CD4-positive, CD25-positive, alpha-beta regulatory T cell (primary cell): Measurements from ENCODE around the gene HEXB. TPM values are rescaled to one million over a fixed set of nuclear protein-coding genes. Genes with fewer than 3 reads are reported as not detected.
A peak's percentile ranks its signal among the peaks of the same experiment; 100 is the strongest.

Experiments used
- ATAC-seq, 2 donors: fragments of 150-1000 bp; cut with Tn5 transposase; one replicate each; pipeline ENCODE4 v1.10.0; 2021; ENCODE audit warnings: low read depth in 2 of 2, moderate number of reproducible peaks in 2 of 2, moderate library complexity in 1 of 2
- DNase-seq, 3 donors: peaks; one replicate each; pipeline versions ENCODE4 v3.0.0 to v3.0.0-alpha.2; 2012 to 2022; ENCODE audit warnings: mixed read lengths in 1 of 3
- H3K27ac ChIP-seq: one replicate; pipeline ENCODE4 v1.7.0; 2013; ENCODE audit warnings: mild to moderate bottlenecking, low read length; ENCODE audit not compliant: insufficient read depth, poor library complexity, severe bottlenecking
- H3K27me3 ChIP-seq: one replicate; pipeline ENCODE4 v1.7.0; 2013; ENCODE audit warnings: low read length; ENCODE audit not compliant: control insufficient read depth, insufficient read depth
- H3K36me3 ChIP-seq: one replicate; pipeline ENCODE4 v1.7.0; 2013; ENCODE audit warnings: mild to moderate bottlenecking, low read length, moderate library complexity; ENCODE audit not compliant: control insufficient read depth, insufficient read depth
- H3K4me1 ChIP-seq: 2 replicates; pipeline ENCODE4 v1.7.0; 2013; ENCODE audit warnings: mild to moderate bottlenecking, low read length; ENCODE audit not compliant: insufficient read depth, control insufficient read depth, poor library complexity, severe bottlenecking
- H3K4me3 ChIP-seq: one replicate; pipeline ENCODE4 v1.7.0; 2013; ENCODE audit warnings: low read depth, mild to moderate bottlenecking, low read length, moderate library complexity
- H3K9me3 ChIP-seq, 2 experiments: 1 replicate in 1 of 2; 2 replicates in 1 of 2; pipeline ENCODE4 v1.7.0; 2013; ENCODE audit warnings: low read length in 2 of 2, mild to moderate bottlenecking in 1 of 2, moderate library complexity in 1 of 2; ENCODE audit not compliant: control insufficient read depth in 2 of 2
- H3K27ac Mint-ChIP-seq, 3 donors: one replicate each; pipeline ENCODE4 v1.8.0; 2020 to 2022; ENCODE audit warnings: mild to moderate bottlenecking in 3 of 3, mixed read lengths in 3 of 3, moderate library complexity in 2 of 3
- H3K27me3 Mint-ChIP-seq: one replicate; pipeline ENCODE4 v1.8.0; 2022; ENCODE audit warnings: mild to moderate bottlenecking, mixed read lengths
- H3K36me3 Mint-ChIP-seq: one replicate; pipeline ENCODE4 v1.8.0; 2020; ENCODE audit warnings: mixed read lengths
- H3K4me1 Mint-ChIP-seq, 4 donors: one replicate each; pipeline ENCODE4 v1.8.0; 2020 to 2022; ENCODE audit warnings: mixed read lengths in 4 of 4, mild to moderate bottlenecking in 1 of 4
- H3K4me3 Mint-ChIP-seq, 4 donors: one replicate each; pipeline ENCODE4 v1.8.0; 2020 to 2022; ENCODE audit warnings: mild to moderate bottlenecking in 4 of 4, mixed read lengths in 4 of 4, moderate library complexity in 3 of 4
- H3K9me3 Mint-ChIP-seq, 7 donors: one replicate each; pipeline ENCODE4 v1.8.0; 2020 to 2022; ENCODE audit warnings: mixed read lengths in 7 of 7, mild to moderate bottlenecking in 3 of 7, moderate library complexity in 2 of 7
- polyA plus RNA-seq, 4 donors: library from polyadenylated mRNA; unstranded; fragments of 300-500 nt; fragmentation: Illumina TruSeq; gene quantifications; one replicate each; pipeline ENCODE4 v1.2.3, GENCODE V29; 2021
- total RNA-seq: library from RNA; stranded (reverse); gene quantifications from one replicate; pipeline ENCODE4 v1.2.3, GENCODE V29; 2022

The HEXB gene
- total and polyA plus RNA-seq, 5 donors from 2014 or later = 41.9 to 128 (median 114) TPM

- peaks cover 31% of the 10 kb centered on the region for H3K27me3 Mint-ChIP-seq
- H3K4me1 Mint-ChIP-seq = no peaks in the 10 kb centered on the region
- no peaks in the 10 kb centered on the region for H3K9me3 Mint-ChIP-seq
- no peak overlapping the region for H3K4me3 ChIP-seq
- no peak overlapping the region for H3K4me3 Mint-ChIP-seq
- H3K4me1 ChIP-seq = no peaks in the 10 kb centered on the region
- H3K27ac Mint-ChIP-seq = no peak overlapping the region
- no peaks in the 10 kb centered on the region for H3K36me3 ChIP-seq
- peaks cover 3% of the 10 kb centered on the region for H3K27me3 ChIP-seq
- H3K9me3 ChIP-seq = no peaks in the 10 kb centered on the region
- ATAC-seq (no peak), DNase-seq (no peak)
- no peak overlapping the region for H3K27ac ChIP-seq
- H3K36me3 Mint-ChIP-seq = no peaks in the 10 kb centered on the region
Measured at GRCh38 chr5:74651710-74652109, 33.3 kb upstream of the HEXB start.

DNA sequence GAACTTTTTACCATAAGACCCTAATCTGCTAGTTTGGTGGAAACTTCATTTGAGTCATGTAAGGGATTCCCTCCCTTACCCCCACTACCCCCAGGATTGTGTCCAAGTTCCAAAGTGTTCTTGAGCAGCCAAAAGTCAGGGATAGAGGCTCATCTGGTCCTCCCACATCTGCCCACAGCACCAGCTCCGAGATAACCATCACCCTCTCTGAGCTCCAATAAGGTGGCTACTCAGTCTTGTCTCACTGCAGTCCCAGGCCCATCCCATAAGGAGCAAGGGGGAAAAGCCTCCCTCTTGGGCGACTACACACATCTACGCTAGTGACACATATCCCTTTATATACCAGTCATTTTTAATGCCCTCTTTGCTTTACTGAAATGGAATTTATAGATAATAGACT, 32.5 kb upstream of the HEXB start:
- no peak overlapping the region for H3K4me3 Mint-ChIP-seq
- H3K36me3 ChIP-seq = no peaks in the 10 kb centered on the region
- no peaks in the 10 kb centered on the region for H3K4me1 ChIP-seq
- DNase-seq (no peak), ATAC-seq (no peak)
- peaks cover 33% of the 10 kb centered on the region for H3K27me3 Mint-ChIP-seq
- no peak overlapping the region for H3K27ac ChIP-seq
- no peaks in the 10 kb centered on the region for H3K36me3 Mint-ChIP-seq
- no peak overlapping the region for H3K4me3 ChIP-seq
- H3K9me3 Mint-ChIP-seq = no peaks in the 10 kb centered on the region
- no peaks in the 10 kb centered on the region for H3K4me1 Mint-ChIP-seq
- no peak overlapping the region for H3K27ac Mint-ChIP-seq
- peaks cover 3% of the 10 kb centered on the region for H3K27me3 ChIP-seq
- no peaks in the 10 kb centered on the region for H3K9me3 ChIP-seq

DNA sequence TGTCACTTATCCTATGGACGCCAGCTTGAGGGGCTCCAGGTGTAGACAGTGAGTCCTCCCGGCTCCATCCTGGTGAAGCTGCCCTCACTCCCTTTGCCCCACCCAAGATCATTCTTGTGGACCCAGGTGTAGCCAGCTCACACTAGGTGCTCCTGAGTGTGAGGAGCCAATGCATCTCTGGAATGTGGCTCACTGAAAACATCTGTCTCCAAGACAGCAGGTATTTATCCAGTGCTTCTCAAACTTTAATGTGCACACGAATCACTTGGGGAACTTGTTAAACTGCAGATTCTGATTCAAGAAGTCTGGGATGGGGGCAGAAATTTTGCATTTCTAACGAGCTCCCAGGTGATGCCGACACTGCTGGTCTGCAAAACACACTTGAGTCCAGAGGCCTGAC, 31.0 kb upstream of the HEXB start:
- peaks cover 6% of the 10 kb centered on the region for H3K27me3 ChIP-seq
- no peak overlapping the region for H3K4me3 ChIP-seq
- DNase-seq = no peak
- no peaks in the 10 kb centered on the region for H3K4me1 ChIP-seq
- Mint-ChIP-seq H3K27me3 (peaks cover 28% of the 10 kb centered on the region), H3K4me1 (no peaks in the 10 kb centered on the region), H3K27ac (no peak overlapping the region), H3K36me3 (no peaks in the 10 kb centered on the region), H3K9me3 (no peaks in the 10 kb centered on the region), H3K4me3 (no peak overlapping the region)
- no peak for ATAC-seq
- no peaks in the 10 kb centered on the region for H3K36me3 ChIP-seq
- no peak overlapping the region for H3K27ac ChIP-seq
- H3K9me3 ChIP-seq = peaks cover 0 to 2% of the 10 kb centered on the region in 2 experiments

DNA sequence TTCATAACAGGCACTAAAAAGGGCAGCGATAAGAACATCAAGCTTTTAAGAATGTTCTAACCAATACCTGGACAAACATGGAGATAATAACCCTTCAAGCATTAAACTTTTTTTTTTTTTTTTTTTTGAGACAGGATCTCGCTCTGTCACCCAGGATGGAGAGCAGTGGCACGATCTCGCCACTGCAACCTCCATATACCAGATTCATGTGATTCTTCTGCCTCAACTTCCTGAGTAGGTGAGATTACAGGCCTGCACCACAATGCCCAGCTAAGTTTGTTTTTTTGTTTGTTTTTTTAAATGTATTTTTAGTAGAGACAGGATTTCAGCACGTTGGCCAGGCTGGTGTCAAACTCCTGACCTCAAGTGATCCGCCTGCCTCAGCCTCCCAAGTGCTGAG, 29.8 kb upstream of the HEXB start:
- H3K9me3 ChIP-seq = peaks cover 0 to 2% of the 10 kb centered on the region in 2 experiments
- no peak overlapping the region for H3K27ac ChIP-seq
- DNase-seq (no peak), ATAC-seq (no peak)
- H3K4me1 ChIP-seq = no peaks in the 10 kb centered on the region
- Mint-ChIP-seq H3K4me1 (no peaks in the 10 kb centered on the region), H3K27me3 (peaks cover 36% of the 10 kb centered on the region), H3K36me3 (no peaks in the 10 kb centered on the region), H3K9me3 (no peaks in the 10 kb centered on the region), H3K27ac (no peak overlapping the region), H3K4me3 (no peak overlapping the region)
- H3K27me3 ChIP-seq = peaks cover 6% of the 10 kb centered on the region
- H3K4me3 ChIP-seq = no peak overlapping the region
- H3K36me3 ChIP-seq = no peaks in the 10 kb centered on the region

GRCh38 chr5:74655716-74656115, 29.3 kb upstream of the HEXB start:
- no peak for ATAC-seq
- no peaks in the 10 kb centered on the region for H3K4me1 Mint-ChIP-seq
- Histone ChIP-seq H3K9me3 (peaks cover 0 to 2% of the 10 kb centered on the region in 2 experiments), H3K27me3 (peaks cover 8% of the 10 kb centered on the region), H3K36me3 (no peaks in the 10 kb centered on the region), H3K4me3 (no peak overlapping the region), H3K4me1 (no peaks in the 10 kb centered on the region), H3K27ac (no peak overlapping the region)
- H3K4me3 Mint-ChIP-seq = no peak overlapping the region
- no peaks in the 10 kb centered on the region for H3K36me3 Mint-ChIP-seq
- peaks cover 36% of the 10 kb centered on the region for H3K27me3 Mint-ChIP-seq
- H3K9me3 Mint-ChIP-seq = no peaks in the 10 kb centered on the region
- no peak for DNase-seq
- no peak overlapping the region for H3K27ac Mint-ChIP-seq

- no peak for DNase-seq
- Histone ChIP-seq H3K9me3 (peaks cover 0 to 2% of the 10 kb centered on the region in 2 experiments), H3K27me3 (peaks cover 11% of the 10 kb centered on the region), H3K4me3 (no peak overlapping the region), H3K4me1 (no peaks in the 10 kb centered on the region), H3K27ac (no peak overlapping the region), H3K36me3 (no peaks in the 10 kb centered on the region)
- Mint-ChIP-seq H3K9me3 (no peaks in the 10 kb centered on the region), H3K27ac (peak overlapping the region in 1 of 3 donors; percentile 63), H3K27me3 (peaks cover 41% of the 10 kb centered on the region), H3K4me3 (no peak overlapping the region), H3K36me3 (no peaks in the 10 kb centered on the region), H3K4me1 (no peaks in the 10 kb centered on the region)
- no peak for ATAC-seq
Measured at GRCh38 chr5:74657165-74657564, 27.9 kb upstream of the HEXB start.

GRCh38 chr5:74659172-74659571, 25.9 kb upstream of the HEXB start:
- no peaks in the 10 kb centered on the region for H3K36me3 ChIP-seq
- Mint-ChIP-seq H3K4me3 (no peak overlapping the region), H3K9me3 (no peaks in the 10 kb centered on the region), H3K36me3 (no peaks in the 10 kb centered on the region), H3K27ac (no peak overlapping the region), H3K27me3 (peaks cover 57% of the 10 kb centered on the region), H3K4me1 (no peaks in the 10 kb centered on the region)
- no peak overlapping the region for H3K4me3 ChIP-seq
- H3K4me1 ChIP-seq = no peaks in the 10 kb centered on the region
- peaks cover 0 to 2% of the 10 kb centered on the region in 2 experiments for H3K9me3 ChIP-seq
- peaks cover 11% of the 10 kb centered on the region for H3K27me3 ChIP-seq
- DNase-seq = no peak
- H3K27ac ChIP-seq = no peak overlapping the region
- no peak for ATAC-seq

DNA sequence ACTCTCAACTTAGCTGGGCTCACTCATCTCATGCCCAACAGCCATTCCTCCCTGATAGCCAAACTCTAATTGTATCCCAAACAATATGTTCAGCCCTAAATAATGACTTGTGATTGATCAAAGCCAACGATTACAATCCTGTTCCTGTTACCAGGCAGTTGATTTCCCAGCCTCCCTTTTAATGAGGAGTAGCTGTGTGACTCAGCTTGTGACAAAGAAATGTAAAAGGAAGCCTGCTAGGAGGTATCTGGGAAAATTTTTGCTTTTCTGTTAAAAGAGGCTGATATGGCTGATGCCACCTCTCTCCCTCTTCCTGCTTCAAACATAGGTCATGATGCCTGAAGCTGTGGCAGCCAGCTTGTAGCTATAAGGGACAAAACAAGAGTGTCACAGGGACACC, 24.9 kb upstream of the HEXB start:
- Mint-ChIP-seq H3K27ac (no peak overlapping the region), H3K36me3 (no peaks in the 10 kb centered on the region), H3K9me3 (no peaks in the 10 kb centered on the region), H3K27me3 (peaks cover 64% of the 10 kb centered on the region), H3K4me1 (no peaks in the 10 kb centered on the region), H3K4me3 (no peak overlapping the region)
- no peaks in the 10 kb centered on the region for H3K4me1 ChIP-seq
- no peak overlapping the region for H3K27ac ChIP-seq
- peaks cover 0 to 2% of the 10 kb centered on the region in 2 experiments for H3K9me3 ChIP-seq
- ATAC-seq (no peak), DNase-seq (no peak)
- no peak overlapping the region for H3K4me3 ChIP-seq
- peaks cover 11% of the 10 kb centered on the region for H3K27me3 ChIP-seq
- H3K36me3 ChIP-seq = no peaks in the 10 kb centered on the region
